GM18861 (cell line): ENCODE data around the gene IER2.
"Not testable (repeated sequence)": the region's sequence is repeated elsewhere in the genome, so short reads cannot be mapped to it uniquely, and the experiment has no call there.

ENCODE experiments used
- ATAC-seq: cut with Tn5 transposase; IDR thresholded peaks from one replicate; pipeline ENCODE4 v1.9.1; 2021; ENCODE audit not compliant: unreplicated experiment

The IER2 gene

DNA sequence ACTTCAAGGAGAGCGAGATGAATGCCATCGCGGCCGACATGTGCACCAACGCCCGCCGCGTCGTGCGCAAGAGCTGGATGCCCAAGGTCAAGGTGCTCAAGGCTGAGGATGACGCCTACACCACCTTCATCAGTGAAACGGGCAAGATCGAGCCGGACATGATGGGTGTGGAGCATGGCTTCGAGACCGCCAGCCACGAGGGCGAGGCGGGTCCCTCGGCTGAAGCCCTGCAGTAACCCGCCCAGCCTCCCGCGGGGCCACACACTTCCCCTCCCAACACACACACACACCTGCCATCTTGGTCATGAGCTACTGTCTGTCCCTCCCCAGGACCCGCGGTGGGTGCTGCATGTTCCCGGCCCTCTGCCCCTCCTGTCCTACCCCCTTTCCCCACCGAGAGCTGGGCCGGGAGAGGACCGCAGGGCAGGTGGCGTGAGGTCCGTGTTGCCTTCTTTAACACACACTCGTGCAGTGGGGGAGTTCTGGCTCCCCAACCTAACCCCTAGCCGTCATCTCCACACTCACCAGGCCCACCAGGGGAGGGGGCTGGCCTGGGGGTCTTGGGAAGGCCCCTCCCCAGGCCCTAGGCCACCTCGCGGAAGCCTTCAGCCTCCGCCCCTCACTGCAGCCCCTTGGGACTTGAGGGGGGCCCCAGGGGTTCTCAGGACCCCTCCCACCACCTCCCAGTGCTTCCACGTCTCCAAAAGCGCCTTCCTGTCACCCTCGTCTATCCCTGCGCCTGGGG lies 11.9 kb upstream of the IER2 start:
- ATAC-seq, result no peak

DNA sequence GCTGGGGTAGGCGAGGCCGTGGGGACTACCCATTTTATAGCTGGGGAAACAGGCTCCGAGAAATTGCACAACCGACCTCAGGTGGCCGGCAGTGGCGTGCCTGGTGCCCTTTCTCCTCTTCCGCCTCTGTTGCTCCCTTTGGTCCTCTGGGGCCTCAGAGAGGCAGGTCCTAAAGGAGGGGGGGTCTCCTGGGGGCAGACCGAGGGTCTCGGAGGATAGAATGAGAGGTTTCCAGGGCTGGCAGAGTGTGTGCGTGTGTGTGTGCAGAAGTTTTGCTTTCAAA lies 11.4 kb upstream of the IER2 start:
- ATAC-seq, result no peak

DNA sequence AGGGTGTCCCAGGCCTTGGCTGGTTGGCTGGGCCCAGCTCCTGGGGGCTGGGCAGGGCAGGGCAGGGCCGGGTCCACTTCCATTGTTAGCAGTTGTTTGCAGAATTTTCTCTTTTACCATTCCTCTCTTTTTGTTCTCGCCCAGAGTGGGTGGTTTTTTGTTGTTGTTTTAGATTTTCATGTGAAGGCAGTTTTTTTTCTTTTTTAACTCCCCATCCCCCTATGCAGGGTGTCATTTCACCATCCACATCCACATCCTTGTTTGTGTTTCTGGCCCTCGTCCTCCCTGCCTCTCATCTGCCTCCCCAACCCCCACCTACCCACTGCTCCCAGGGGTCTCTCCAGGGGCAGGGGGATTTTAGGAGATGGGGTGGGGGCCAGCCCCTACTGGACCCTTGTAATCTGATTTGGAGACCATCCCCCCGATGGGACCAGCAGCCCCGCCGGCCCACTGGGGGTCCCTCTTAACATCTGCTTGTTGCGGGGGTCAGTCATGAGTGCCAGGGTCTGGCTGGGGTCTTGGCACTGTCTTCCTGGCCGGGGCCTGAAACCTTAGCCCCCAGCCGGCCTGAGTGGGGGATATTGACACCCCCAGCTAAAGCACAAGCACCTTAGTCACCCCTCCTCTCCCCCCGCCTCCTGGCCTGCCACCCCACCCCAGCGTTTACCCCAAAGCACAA lies 10.4 kb upstream of the IER2 start:
- ATAC-seq, result no peak

DNA sequence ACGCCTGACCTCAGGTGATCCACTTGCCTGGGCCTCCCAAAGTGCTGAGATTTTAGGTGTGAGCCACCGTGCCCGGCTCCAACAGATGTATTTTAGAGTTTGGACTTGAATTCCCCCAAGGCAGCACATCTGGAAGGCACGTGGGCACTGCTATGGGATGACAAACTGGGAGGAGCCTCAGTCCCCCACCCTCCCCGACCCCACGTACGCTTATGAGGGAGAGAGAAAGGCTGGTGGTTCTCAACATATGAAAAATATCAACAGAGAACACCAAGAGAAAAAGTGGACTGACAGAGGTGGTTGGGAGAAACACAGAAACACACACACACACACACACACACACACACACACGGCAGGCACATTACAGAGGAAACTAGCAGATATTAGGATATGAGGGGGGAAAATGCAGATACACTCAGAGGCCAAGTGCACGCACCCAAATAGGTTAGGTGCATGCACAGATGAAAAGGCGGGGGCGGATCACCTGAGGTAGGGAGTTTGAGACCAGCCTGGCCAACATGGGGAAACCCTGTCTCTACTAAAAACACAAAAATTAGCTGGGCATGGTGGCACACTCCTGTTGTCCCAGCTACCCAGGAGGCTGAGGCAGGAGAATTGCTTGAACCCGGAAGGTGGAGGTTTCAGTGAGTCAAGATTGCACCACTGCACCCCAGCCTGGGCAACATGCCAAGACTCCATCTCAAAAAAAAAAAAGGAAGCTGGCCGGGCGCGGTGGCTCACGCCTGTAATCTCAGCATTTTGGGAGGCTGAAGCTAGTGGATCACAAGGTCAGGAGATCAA lies 3.2 kb upstream of the IER2 start:
- no peak for ATAC-seq

DNA sequence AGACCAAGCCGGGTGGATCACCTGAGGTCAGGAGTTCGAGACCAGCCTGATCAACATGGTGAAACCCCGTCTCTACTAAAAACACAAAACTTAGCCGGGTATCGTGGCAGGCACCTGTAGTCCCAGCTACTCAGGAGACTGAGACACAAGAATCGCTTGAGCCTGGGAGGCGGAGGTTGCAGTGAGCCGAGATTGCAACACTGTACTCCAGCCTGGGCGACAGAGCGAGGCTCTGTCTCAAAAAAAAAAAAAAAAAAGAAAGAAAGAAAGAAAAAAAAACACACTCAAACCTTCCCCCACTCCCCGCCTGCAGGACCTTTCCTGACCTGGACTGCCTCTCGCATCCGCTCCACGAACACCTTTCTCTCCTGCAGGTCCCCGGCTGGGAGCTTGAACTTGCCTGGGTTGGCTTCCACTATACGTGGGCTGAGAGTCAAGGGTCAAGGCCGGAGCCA lies 1.0 kb upstream of the IER2 start:
- not testable (repeated sequence) for ATAC-seq

DNA sequence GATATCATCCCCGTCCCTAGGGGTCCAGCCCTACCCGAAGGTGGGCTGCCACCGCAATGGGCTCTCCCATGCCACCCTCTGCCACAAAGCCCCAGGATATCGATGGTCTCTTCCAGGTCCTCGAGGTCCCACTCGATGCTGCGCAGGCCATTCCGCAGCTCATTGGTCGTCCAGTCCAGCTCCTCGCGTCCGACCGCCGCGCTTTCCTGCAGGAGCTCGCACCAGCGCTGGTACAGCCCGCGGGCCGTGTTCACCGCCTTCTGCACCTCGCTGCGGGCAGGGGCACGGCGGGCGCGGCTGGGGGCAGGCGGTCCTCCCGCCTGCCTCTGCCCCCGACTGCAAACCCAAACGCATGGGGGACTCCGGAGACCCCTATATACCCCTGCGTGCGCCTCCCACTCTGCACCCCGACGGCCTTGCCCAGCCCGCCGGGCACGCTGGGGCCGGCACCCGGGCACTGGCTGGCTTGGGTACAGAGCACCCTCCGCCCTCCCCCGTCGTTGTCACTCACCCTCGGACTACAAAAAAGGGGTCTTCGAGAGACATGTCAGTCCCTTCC lies 504 bp upstream of the IER2 start:
- ATAC-seq, result no peak

DNA sequence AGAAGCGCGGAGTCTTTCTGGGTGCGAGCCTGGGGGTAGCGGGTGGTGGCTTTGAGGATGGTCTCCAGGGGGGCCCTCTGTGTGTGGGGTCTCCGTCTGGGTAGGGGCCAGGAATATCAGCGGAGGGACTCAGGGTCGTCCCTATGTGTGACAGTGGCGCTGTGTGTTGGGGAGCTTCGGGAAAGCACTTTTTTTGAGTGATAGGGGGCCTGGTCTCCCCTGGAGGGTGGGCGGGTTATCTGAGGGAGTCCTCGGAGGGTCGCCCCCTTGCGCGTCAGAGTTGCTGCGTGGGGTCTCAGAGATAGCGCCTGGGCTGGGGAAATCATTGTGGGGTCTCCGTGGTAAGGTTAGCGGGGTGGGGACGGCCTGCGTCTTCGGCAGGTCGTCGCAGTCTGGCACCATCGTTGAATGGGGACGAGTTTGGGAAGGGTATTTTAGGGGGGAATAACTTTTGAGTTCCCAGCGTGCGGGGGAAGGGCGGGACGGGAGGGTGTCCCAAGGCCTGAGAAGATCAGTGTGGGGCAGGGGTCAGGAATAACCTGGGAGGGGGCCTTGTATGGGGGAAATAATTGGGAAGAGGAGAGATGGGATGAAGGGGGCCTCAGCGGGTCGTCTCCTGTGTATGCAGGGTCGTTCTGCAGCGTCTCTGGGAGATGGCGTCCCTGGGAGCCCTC lies 857 bp downstream of the IER2 start:
- ATAC-seq, result no peak

DNA sequence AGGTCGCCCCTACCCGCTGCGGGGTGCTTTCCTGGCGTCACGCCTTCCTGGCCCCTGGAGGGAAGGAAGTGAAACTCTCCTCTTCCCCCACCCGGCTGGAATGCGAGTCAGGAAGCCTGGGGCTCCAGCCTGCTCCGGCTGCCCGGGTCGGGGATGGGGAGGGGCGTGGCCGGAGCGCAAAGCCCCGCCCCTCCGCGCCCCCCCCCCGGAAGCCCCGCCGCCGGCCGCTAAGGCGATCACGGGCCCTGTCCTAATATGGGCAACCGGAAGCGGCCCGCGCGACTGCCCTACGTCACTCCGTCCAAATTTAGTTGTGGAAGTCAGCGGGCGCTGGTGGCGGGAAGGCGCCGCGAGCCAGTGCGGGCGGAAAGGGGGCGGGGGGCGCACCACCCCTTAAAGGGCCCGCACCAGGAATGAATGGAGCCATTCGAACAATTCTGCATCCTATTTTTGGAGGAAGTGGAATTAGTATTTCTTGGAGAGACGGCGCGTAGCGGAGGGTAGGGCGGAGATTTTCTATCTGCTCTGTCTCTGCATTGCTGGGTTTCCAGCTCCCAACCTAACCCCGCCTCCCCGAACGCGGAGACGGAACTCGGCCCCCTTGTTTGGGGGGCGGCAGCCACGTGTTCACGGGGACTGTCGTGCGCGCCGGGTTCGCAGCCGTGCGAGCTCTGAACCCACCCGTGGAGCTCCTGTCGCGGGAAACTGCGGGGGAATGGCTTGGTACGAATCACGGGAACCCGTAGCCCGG lies 1.6 kb downstream of the IER2 start:
- peak; percentile 26 for ATAC-seq

DNA sequence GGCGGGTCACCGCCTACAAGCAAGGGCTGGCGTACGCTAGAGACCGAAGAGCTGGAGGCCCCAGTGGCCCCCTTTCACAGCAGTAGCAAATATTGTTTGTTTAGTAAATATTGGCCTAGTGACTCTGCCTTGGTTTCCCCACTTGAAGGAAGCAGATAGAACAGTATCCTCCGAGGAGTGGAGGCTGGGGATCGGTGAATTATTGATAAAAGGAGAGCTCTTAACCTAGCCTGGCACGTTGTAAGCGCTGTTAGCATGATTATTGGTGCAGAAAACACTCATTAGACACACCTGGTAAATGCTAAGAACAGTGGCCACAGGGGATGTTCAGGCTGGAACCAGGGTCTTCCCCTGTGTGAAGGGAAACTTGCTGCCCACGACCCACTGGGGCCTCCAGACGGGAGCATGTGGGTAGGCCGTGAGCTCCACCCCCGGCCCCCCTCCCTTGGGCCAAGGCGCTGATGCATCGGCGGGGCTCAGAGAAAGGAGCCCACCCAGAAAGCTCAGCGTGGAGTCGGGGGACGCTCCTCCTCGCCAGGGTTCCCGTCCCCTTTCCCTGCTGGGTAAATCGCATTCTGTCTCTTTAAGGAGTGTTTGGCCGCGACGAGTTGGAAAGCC lies 2.3 kb downstream of the IER2 start:
- ATAC-seq, result no peak

DNA sequence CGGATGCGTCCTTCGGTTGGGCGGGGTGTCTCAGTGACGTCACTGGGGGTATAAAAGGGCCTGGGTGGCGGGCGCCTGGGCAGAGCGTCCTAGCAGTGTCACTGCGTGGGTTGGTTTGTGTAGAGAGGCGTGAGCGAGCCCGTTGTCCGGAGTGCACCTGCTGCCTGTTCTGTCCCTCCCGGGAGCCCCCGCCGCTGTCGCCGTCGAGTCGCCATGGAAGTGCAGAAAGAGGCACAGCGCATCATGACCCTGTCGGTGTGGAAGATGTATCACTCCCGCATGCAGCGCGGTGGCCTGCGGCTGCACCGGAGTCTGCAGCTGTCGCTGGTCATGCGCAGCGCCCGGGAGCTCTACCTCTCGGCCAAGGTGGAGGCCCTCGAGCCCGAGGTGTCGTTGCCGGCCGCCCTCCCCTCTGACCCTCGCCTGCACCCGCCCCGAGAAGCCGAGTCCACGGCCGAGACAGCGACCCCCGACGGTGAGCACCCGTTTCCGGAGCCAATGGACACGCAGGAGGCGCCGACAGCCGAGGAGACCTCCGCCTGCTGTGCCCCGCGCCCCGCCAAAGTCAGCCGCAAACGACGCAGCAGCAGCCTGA lies 2.9 kb downstream of the IER2 start:
- peak; percentile 23 for ATAC-seq

DNA sequence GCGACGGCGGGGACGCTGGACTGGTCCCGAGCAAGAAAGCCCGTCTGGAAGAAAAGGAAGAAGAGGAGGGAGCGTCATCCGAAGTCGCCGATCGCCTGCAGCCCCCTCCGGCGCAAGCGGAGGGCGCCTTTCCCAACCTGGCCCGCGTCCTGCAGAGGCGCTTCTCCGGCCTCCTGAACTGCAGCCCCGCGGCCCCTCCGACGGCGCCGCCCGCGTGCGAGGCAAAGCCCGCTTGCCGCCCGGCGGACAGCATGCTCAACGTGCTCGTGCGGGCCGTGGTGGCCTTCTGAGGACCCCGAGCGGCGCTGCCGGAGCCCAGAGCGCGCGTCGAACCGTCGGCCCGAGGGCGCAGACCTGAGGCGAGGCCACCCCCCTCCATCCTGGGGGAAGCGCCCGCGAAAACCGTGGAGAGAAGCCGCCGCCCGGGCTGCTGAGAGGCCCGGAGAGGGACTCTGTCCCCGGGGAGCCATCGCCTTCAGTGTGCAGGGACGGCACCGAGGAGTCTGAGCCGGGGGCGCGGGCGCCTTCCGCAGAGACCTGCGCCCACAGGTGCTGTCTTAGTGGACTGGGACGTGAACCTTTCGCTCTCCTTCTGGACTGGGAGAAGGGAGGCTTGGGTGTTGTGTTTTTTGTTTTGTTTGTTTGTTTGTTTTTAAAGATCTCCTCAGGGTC lies 3.5 kb downstream of the IER2 start:
- no peak for ATAC-seq

DNA sequence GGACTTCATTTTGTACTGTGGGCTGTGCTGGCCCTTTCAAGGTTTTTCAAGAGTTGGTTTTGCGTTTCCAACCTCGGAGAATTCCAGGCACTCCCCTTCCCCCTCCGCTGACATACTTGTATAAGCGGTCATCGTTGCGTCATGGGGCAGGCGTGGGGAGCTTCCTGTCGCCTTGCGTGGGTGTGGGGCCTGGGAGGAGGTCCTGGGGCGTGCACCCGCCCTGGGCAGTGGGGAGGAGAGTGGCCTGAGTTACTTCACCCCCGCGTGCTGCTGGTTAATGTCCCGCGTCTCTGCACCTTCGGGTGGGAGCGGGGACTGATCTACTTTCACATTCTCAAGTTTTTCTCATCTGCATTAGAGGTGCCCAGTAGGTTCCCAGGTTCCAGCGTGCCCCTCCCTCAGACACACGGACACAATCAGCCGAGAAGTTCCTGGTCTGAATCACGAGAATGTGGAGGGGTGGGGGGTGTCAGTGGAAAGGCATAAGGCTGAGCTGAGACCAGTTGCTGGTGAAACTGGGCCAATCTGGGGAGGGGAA lies 4.1 kb downstream of the IER2 start:
- no peak for ATAC-seq

DNA sequence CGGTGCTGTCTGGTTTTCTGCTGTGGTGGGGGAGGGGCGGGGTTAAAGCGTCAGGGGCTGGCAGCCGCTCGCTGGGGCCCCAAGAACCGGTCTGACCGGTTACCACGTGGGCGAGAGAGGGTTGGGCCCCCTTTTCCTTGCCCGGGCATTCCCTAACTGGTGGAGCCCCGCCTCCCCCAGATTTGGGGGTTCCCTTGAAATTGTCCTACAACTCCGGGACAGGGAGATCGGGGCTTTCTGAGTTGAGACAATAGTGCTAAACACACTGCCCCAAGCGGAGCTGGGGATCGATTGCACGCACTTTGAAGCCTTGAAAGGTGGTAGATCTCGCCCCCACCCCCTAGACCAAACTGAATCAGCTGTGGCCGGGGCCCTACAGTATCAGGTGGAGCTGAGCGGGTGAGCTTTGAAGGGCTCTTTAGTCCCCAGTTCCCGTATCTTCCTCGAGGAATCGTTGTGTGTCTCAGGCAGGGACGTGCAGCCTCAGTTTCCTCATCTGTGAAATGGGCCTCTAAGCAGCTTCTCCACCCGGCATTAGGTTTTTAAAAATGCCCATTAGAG lies 4.8 kb downstream of the IER2 start:
- no peak for ATAC-seq

DNA sequence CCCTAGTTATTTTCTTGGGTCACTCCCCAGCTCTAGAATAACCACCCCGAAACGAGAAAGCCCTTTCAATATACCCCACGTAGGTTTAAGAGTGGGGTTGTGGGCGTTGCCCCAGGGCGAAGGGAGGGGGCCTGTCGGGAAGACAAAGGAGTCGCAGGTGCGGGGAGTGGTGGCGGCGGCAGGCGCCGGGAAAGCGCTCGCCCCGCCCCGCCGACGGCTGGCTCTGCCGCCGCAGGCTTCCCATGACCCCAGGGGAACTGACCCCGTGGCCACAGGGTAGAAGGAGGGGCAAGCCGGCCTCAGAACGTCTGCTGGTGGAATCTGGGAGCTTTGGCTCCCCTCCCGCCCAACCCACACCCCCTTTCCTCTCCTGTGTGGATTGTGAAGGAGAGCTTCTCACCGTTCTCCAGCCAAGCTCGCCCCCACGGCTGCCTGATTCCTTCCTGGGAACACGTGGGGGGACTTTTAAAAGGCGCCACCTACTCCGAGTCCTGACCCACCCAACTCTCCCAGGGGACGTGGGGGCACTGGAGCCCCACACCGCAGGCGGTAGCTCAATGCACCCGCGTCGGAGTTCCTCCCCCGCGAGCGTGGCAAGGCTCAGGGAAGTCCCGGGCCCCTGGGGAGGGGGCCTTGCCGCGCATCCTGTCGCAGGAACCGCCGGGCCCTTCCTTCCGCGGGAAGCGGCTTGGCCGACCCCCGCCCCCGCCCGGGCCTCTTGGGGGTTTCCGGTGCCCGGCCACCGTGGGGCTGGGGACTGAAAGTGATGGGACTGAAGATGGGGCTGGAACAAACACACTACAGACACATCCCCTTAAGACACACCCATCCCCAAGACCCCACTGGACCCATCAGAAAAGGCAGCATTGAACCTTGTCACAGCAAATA lies 5.5 kb downstream of the IER2 start:
- ATAC-seq, result peak; percentile 24

DNA sequence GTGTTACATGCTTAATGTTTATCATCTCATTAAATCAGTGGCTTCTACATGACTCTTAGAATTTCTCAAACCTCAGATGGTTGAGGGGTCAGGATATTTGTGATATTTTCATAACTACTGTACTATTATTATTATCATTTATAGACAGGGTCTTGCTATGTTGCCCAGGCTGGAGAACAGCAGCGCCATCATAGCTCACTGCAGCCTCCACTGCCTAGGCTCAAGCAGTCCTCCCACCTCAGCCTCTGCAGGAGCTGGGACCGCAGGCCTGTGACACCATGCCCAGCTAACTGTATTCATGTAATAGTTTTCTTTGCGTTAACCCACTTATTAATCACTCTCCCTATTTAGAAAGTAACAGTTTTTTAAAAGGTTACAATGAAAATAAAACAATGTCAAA lies 9.5 kb downstream of the IER2 start:
- ATAC-seq, result no peak

DNA sequence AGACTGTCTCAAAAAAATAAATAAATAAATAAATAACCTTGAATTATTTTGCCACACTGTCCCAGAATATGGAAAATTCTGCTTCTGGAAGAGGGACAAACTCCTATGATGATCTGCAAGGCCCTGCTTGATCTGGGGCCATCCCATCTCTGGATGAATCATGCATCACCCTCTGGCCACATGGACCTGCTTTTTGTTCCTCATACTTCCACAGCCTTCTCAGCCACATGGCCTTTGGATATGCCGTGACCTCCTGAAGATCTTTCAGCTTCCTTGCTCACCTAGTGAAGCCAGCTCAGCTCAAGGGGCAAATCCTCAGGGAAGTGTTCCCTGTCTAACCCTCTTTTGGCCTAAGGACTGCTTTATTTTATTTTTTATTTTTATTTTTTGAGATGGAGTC lies 10.3 kb downstream of the IER2 start:
- ATAC-seq, result no peak
